ENCODE measurements around the gene AGPAT3.

AGPAT3 gene

GRCh38 chr21:43909741-43910400 is 44.8 kb downstream of the AGPAT3 start:
- DNase-seq: peak; percentile 31

- DNase-seq: peak; percentile 15
These were observed 45.4 kb downstream of the AGPAT3 start for GRCh38 chr21:43910460-43910859.

GRCh38 chr21:43911015-43911934 is 46.3 kb downstream of the AGPAT3 start:
- DNase-seq: peak; percentile 21

- no peak for DNase-seq
These were observed 47.0 kb downstream of the AGPAT3 start for GRCh38 chr21:43911935-43912487.

- no peak for DNase-seq
These were observed 47.5 kb downstream of the AGPAT3 start for GRCh38 chr21:43912500-43912899.

GRCh38 chr21:43912910-43913309 is 47.9 kb downstream of the AGPAT3 start:
- no peak for DNase-seq

- DNase-seq: no peak
These were observed 48.9 kb downstream of the AGPAT3 start for GRCh38 chr21:43913928-43914327.

- DNase-seq: no peak
These were observed 51.1 kb downstream of the AGPAT3 start for GRCh38 chr21:43916076-43916475.

GRCh38 chr21:43916691-43917514 is 51.9 kb downstream of the AGPAT3 start:
- DNase-seq: peak; percentile 26

- DNase-seq: peak; percentile 2
These were observed 52.7 kb downstream of the AGPAT3 start for GRCh38 chr21:43917515-43918384.

- no peak for DNase-seq
These were observed 53.4 kb downstream of the AGPAT3 start for GRCh38 chr21:43918385-43918947.

- DNase-seq: no peak
These were observed 54.3 kb downstream of the AGPAT3 start for GRCh38 chr21:43919283-43919682.

- DNase-seq: no peak
These were observed 55.1 kb downstream of the AGPAT3 start for GRCh38 chr21:43919871-43920801.

GRCh38 chr21:43921571-43921978 is 56.6 kb downstream of the AGPAT3 start:
- DNase-seq: no peak

- DNase-seq: no peak
These were observed 57.2 kb downstream of the AGPAT3 start for GRCh38 chr21:43921979-43922945.

- DNase-seq: no peak
These were observed 57.9 kb downstream of the AGPAT3 start for GRCh38 chr21:43922949-43923348.

- DNase-seq: no peak
These were observed 58.4 kb downstream of the AGPAT3 start for GRCh38 chr21:43923391-43923790.

GRCh38 chr21:43924421-43925095 is 59.5 kb downstream of the AGPAT3 start:
- DNase-seq: no peak

GRCh38 chr21:43925096-43925481 is 60.1 kb downstream of the AGPAT3 start:
- no peak for DNase-seq

Data from left hindlimb (tissue), 1 donor.